GM12875 (cell line): Measurements from ENCODE around the gene RNF111.

ENCODE experiments used
- H3K4me3 ChIP-seq: one replicate; pipeline ENCODE4 v1.5.1; 2011; ENCODE audit warnings: low read depth, low read length, control low read depth
- TF ChIP-seq, protein P1 (sequence below): IDR thresholded peaks from 2 replicates; pipeline ENCODE4 v1.5.1; 2011; ENCODE audit warnings: low read depth, mild to moderate bottlenecking, control low read depth, inconsistent platforms, low read length, moderate library complexity, borderline replicate concordance; ENCODE audit not compliant: insufficient read depth

RNF111 gene

GRCh38 chr15:59026207-59026606 lies 38.7 kb downstream of the RNF111 start:
- no peak overlapping the region for H3K4me3 ChIP-seq
- TF ChIP-seq, protein P1, sequence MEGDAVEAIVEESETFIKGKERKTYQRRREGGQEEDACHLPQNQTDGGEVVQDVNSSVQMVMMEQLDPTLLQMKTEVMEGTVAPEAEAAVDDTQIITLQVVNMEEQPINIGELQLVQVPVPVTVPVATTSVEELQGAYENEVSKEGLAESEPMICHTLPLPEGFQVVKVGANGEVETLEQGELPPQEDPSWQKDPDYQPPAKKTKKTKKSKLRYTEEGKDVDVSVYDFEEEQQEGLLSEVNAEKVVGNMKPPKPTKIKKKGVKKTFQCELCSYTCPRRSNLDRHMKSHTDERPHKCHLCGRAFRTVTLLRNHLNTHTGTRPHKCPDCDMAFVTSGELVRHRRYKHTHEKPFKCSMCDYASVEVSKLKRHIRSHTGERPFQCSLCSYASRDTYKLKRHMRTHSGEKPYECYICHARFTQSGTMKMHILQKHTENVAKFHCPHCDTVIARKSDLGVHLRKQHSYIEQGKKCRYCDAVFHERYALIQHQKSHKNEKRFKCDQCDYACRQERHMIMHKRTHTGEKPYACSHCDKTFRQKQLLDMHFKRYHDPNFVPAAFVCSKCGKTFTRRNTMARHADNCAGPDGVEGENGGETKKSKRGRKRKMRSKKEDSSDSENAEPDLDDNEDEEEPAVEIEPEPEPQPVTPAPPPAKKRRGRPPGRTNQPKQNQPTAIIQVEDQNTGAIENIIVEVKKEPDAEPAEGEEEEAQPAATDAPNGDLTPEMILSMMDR = no peak

- no peak overlapping the region for H3K4me3 ChIP-seq
- TF ChIP-seq, protein P1 = no peak
Observed at GRCh38 chr15:59028387-59028955, 41.0 kb downstream of the RNF111 start.

GRCh38 chr15:59029554-59029953 lies 42.1 kb downstream of the RNF111 start:
- TF ChIP-seq, protein P1 = no peak
- no peak overlapping the region for H3K4me3 ChIP-seq

GRCh38 chr15:59035201-59035600 lies 47.7 kb downstream of the RNF111 start:
- TF ChIP-seq, protein P1 = no peak
- no peak overlapping the region for H3K4me3 ChIP-seq

DNA sequence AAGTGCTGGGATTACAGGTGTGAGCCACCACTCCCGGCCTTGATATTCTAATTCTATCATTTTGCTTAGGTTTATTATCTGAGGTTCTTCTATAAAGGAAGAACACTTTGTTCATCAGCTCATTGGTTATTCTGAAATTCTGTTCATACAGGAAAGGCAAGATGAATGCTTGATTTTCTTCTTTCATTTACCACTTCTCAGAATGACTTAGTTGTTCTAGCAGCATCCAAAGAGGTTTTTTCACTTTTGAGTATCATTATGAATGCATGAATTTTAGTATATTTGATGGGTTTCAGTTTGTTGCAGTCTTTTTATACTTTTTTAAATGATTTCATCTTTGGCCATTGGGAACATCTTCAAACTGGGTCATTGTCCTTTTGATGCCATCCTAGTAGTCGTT lies 51.8 kb downstream of the RNF111 start:
- H3K4me3 ChIP-seq = no peak overlapping the region
- TF ChIP-seq, protein P1 = no peak

GRCh38 chr15:59042041-59042440 lies 54.6 kb downstream of the RNF111 start:
- no peak overlapping the region for H3K4me3 ChIP-seq
- TF ChIP-seq, protein P1 = no peak

DNA sequence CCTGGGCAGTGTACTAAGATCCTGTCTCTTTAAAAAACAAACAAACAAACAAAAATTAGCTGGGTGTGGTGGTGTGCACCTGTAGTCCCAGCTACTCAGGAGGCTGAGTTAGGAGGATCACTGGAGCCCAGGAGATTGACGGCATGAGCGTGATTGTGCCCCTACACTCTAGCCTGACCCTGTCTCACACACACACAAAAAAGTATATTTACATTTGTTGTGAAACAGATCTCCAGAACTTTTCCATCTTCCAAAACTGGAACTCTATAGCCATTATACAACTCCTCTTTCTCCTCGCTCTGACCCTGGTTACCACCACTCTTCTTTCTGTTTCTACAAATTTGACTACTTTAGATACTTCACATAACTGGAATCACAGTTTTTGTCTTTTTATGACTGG lies 61.4 kb downstream of the RNF111 start:
- TF ChIP-seq, protein P1 = no peak
- H3K4me3 ChIP-seq = no peak overlapping the region
